Ovary (tissue), 9 donors: ENCODE measurements around the gene ATG4A. TPM values are rescaled to one million over a fixed set of nuclear protein-coding genes. Genes with fewer than 3 reads are reported as not detected.

ENCODE experiments used
- DNase-seq, 5 donors: peaks; one replicate each; pipeline ENCODE4 v3.0.0-alpha.2; 2019 to 2020
- H3K27ac ChIP-seq, 2 donors: fragments of 200-600 bp; one replicate each; pipeline versions ENCODE4 v1.5.1 to v1.8.0; 2019 to 2022
- H3K27me3 ChIP-seq: fragments of 200-600 bp; one replicate; pipeline ENCODE4 v1.8.0; 2022
- H3K36me3 ChIP-seq: fragments of 200-600 bp; sonication (generic); one replicate; pipeline ENCODE4 v1.5.1; 2019
- H3K4me1 ChIP-seq: one replicate; pipeline ENCODE4 v1.8.1; 2013; ENCODE audit warnings: mild to moderate bottlenecking, moderate library complexity; ENCODE audit not compliant: insufficient read depth
- H3K4me3 ChIP-seq: fragments of 200-600 bp; sonication (generic); one replicate; pipeline ENCODE4 v1.5.1; 2017
- H3K9me3 ChIP-seq, 2 donors: fragments of 200-600 bp in 1 of 2; sonication (generic) in 1 of 2; one replicate each; pipeline versions ENCODE4 v1.5.1 to v1.8.1; 2013 to 2019; ENCODE audit warnings: mild to moderate bottlenecking in 1 of 2, moderate library complexity in 1 of 2
- EP300 ChIP-seq: sonication (generic); formaldehyde crosslinking; IDR thresholded peaks from one replicate; pipeline ENCODE4 v1.6.1; 2017; ENCODE audit warnings: antibody characterized with exemption
- POLR2A ChIP-seq: fragments of 450-650 bp; IDR thresholded peaks from one replicate; pipeline ENCODE4 v1.6.1; 2017; ENCODE audit warnings: antibody characterized with exemption, mild to moderate bottlenecking, moderate library complexity
- WGBS, 3 donors: extraction: QIAGEN DNeasy Blood & Tissue Kit in 1 of 3; methylation state at CpG; one replicate each; pipeline versions ENCODE4 v1.1.5 to v1.1.7; 2013 to 2017; 5-methylcytosine and 5-hydroxymethylcytosine counted together
- intact Hi-C, 4 donors: fragments of 100-400 bp; cut with DNase I; formaldehyde crosslinking; loops; one replicate each; pipeline versions ENCODE4 v1.11.0 to v1.15.1; 2022 to 2023
- polyA plus RNA-seq, 2 donors: library from polyadenylated mRNA; stranded (reverse); fragments of 200-250 nt in 1 of 2; fragments of 350-450 nt in 1 of 2; fragmentation: Illumina TruSeq in 1 of 2; extraction: RNeasy Lipid Tissue Mini Kit (QIAGEN cat#74804) in 1 of 2; gene quantifications; one replicate each; pipeline ENCODE4 v1.2.3, GENCODE V29; 2013 to 2014
- total RNA-seq, 7 donors: library from RNA; depleted of rRNA in 2 of 7; stranded (reverse); fragments of >200 nt in 2 of 7; fragmentation: NEBNext Ultra II Directional in 3 of 7; extraction: Animal tissue kit (Norgen Biotek cat#: 25700) in 3 of 7; gene quantifications; one replicate each; pipeline versions ENCODE4 v1.1.0 to v1.2.4, GENCODE V29; 2016 to 2023
- TF ChIP-seq, protein P1 (sequence below), 3 donors: fragments of 450-650 bp in 2 of 3; fragments of 200-600 bp in 1 of 3; IDR thresholded peaks; one replicate each; pipeline versions ENCODE4 v1.5.1 to v1.8.0; 2016 to 2022; ENCODE audit warnings: antibody characterized with exemption in 3 of 3, mild to moderate bottlenecking in 1 of 3
- donor health status: DM: no; HTN: no; CAD: no; lungs with moderate emphysema.
- donor health status: DM: no; HTN: no; CAD: no.
- donor health status: Bipolar disorder and iron deficiency.
- donor health status: DM: yes; HTN: yes; CAD: no.
- donor health status: DM: no; HTN: no; CAD: no.
- donor health status: DM: yes; HTN: yes; CAD: no.

The ATG4A gene
- total and polyA plus RNA-seq, 9 donors = 3.7 to 13.5 (median 5.2) TPM

DNA sequence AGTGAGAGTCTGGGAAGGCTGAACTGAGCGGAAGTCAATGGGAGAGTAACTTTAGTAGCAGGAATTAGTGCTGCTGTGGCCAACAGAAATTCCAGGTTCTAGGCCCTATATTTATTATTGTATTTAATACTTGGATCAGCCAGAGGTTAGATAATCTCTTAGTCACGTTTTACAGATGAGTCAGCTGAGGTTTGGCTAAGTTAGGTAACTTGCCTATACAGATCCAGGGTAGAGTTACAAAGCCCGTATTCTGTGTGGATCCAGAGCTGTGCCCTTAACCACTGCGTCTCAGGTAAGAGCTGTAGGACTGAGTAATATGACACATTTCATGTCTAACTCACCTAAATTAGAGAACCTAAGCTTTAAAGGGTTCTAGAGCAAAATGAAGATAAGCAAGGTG is 20.7 kb upstream of the ATG4A start:
- DNase-seq = no peak
- TF ChIP-seq, protein P1, sequence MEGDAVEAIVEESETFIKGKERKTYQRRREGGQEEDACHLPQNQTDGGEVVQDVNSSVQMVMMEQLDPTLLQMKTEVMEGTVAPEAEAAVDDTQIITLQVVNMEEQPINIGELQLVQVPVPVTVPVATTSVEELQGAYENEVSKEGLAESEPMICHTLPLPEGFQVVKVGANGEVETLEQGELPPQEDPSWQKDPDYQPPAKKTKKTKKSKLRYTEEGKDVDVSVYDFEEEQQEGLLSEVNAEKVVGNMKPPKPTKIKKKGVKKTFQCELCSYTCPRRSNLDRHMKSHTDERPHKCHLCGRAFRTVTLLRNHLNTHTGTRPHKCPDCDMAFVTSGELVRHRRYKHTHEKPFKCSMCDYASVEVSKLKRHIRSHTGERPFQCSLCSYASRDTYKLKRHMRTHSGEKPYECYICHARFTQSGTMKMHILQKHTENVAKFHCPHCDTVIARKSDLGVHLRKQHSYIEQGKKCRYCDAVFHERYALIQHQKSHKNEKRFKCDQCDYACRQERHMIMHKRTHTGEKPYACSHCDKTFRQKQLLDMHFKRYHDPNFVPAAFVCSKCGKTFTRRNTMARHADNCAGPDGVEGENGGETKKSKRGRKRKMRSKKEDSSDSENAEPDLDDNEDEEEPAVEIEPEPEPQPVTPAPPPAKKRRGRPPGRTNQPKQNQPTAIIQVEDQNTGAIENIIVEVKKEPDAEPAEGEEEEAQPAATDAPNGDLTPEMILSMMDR (IDR thresholded peaks at IDR 0.05) = no peak
- no peak for TF ChIP-seq EP300
- TF ChIP-seq POLR2A = no peak
- Histone ChIP-seq H3K9me3 (no peaks in the 10 kb centered on the region), H3K27me3 (no peaks in the 10 kb centered on the region), H3K27ac (no peak overlapping the region), H3K36me3 (no peaks in the 10 kb centered on the region), H3K4me1 (no peaks in the 10 kb centered on the region), H3K4me3 (no peak overlapping the region)
- WGBS, 3 donors = 46 to 56% (median 51%) methylated on average over 4 of the region's 4 CpGs
- intact Hi-C loops = loop anchor here in 1 of 4 donors (10.0 kb wide), 1 partner anchor 1176 kb away; no protein-coding TSS in a partner anchor

DNA sequence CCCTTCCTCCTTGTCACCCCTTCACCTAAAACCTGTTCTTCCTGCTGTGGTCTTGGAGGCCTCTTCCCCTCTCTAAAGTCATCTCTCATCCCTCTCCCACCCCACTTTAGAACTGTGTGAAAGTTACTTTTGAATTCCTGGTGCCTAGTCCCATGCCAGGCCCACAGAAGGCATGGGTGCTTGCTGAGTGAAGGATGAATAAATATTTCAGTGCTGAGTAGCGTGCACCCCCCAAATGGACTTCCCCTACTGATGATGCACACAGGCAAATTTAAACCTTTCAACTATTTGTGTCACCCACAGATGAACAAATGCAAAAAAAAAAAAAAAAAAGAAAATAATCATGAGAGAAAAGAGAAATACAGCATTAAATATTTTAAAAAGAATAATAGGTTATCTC is 20.0 kb upstream of the ATG4A start:
- TF ChIP-seq EP300 (no peak), POLR2A (no peak)
- TF ChIP-seq, protein P1 (IDR thresholded peaks at IDR 0.05) = no peak
- Histone ChIP-seq H3K4me3 (no peak overlapping the region), H3K4me1 (no peaks in the 10 kb centered on the region), H3K9me3 (no peaks in the 10 kb centered on the region), H3K36me3 (no peaks in the 10 kb centered on the region), H3K27me3 (no peaks in the 10 kb centered on the region), H3K27ac (no peak overlapping the region)
- whole genome bisulfite sequencing, 3 donors = 59 to 85% (median 75%) methylated on average over 1 of the region's 1 CpG
- no peak for DNase-seq
- intact Hi-C loops = loop anchor here in 1 of 4 donors (10.0 kb wide), 1 partner anchor 1177 kb away; no protein-coding TSS in a partner anchor

DNA sequence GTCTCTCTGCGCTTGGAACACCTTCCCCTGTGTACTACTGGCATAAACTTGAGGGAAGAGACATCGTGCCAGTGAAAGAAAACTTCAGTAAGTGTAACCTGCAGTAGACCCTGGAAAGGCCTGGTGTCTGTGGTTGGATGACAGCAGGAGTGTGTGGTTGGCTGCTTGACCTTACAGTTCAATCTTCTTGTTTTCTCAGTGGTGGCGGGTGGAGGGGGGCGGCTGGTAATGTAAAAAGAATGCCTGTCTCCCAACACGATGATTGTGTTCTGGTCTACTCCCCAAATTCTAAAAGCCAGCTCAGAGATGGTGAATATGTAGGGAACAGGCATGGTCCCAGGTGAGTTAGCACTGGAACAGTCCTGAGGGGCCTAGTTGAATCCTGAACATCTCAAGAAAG is 18.8 kb upstream of the ATG4A start:
- Histone ChIP-seq H3K36me3 (no peaks in the 10 kb centered on the region), H3K4me1 (no peaks in the 10 kb centered on the region), H3K4me3 (no peak overlapping the region), H3K9me3 (no peaks in the 10 kb centered on the region), H3K27me3 (no peaks in the 10 kb centered on the region), H3K27ac (no peak overlapping the region)
- 72 to 77% (median 76%) methylated on average over 5 of the region's 5 CpGs for WGBS, 3 donors
- intact Hi-C loops = loop anchor here in 1 of 4 donors (10.0 kb wide), 1 partner anchor 1178 kb away; no protein-coding TSS in a partner anchor
- DNase-seq = no peak
- TF ChIP-seq EP300 (no peak), POLR2A (no peak)
- TF ChIP-seq, protein P1 (IDR thresholded peaks at IDR 0.05) = no peak

DNA sequence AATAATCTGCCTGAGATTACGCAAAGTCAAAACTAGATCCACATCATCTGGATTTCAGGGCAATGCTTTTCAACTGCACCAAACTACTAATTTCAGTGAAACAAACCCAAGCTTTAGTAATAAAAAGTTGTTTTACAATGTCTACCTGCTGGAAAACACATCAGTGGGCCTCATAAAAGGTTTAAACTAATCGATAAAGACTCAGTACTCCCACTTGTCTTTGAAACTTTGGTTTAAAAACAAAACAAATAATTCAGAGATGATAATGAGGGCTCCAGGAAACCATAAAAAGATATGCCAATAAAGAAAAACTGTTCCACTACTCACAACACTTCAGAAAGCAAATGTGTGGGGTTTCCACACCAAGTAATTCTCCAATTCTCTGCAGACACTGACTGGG is 10.5 kb upstream of the ATG4A start:
- no peaks in the 10 kb centered on the region for H3K27me3 ChIP-seq
- no peaks in the 10 kb centered on the region for H3K36me3 ChIP-seq
- no peak for TF ChIP-seq EP300
- no peak for TF ChIP-seq POLR2A
- TF ChIP-seq, protein P1 (IDR thresholded peaks at IDR 0.05) = no peak
- no peaks in the 10 kb centered on the region for H3K4me1 ChIP-seq
- intact Hi-C loops = no loop called here
- H3K4me3 ChIP-seq = no peak overlapping the region
- H3K9me3 ChIP-seq = no peaks in the 10 kb centered on the region
- no peak for DNase-seq
- no peak overlapping the region for H3K27ac ChIP-seq
- 67 to 71% (median 67%) methylated on average over 2 of the region's 2 CpGs for WGBS, 3 donors
